ENCODE measurements around the gene EDRF1. TPM values are rescaled to one million over a fixed set of nuclear protein-coding genes. Genes with fewer than 3 reads are reported as not detected.

The EDRF1 gene
- total RNA-seq, 1 donor from 2014 or later, result 45.2 TPM

Other genes starting within 250 kb of the EDRF1 start
- gene TEX36, start 36.5 kb upstream of the EDRF1 start, total RNA-seq, result 0.41 TPM
- 0.41 TPM for gene MMP21, start 56.1 kb downstream of the EDRF1 start, total RNA-seq
- gene UROS, start 103.5 kb downstream of the EDRF1 start, total RNA-seq, result 51.4 TPM
- gene BCCIP, start 103.8 kb downstream of the EDRF1 start, total RNA-seq, result 35.9 TPM
- 24.9 TPM for gene DHX32, start 161.6 kb downstream of the EDRF1 start, total RNA-seq
- gene FANK1, start 176.9 kb downstream of the EDRF1 start, total RNA-seq, result 1.2 TPM